Ovary (tissue), 3 donors: ENCODE measurements around the gene CETN3.

Experiments used
- EP300 ChIP-seq: sonication (generic); formaldehyde crosslinking; IDR thresholded peaks from one replicate; pipeline ENCODE4 v1.6.1; 2017; ENCODE audit warnings: antibody characterized with exemption
- POLR2A ChIP-seq: fragments of 450-650 bp; IDR thresholded peaks from one replicate; pipeline ENCODE4 v1.6.1; 2017; ENCODE audit warnings: antibody characterized with exemption, mild to moderate bottlenecking, moderate library complexity
- TF ChIP-seq, protein P1 (sequence below), 3 donors: fragments of 450-650 bp in 2 of 3; fragments of 200-600 bp in 1 of 3; IDR thresholded peaks; one replicate each; pipeline versions ENCODE4 v1.5.1 to v1.8.0; 2016 to 2022; ENCODE audit warnings: antibody characterized with exemption in 3 of 3, mild to moderate bottlenecking in 1 of 3
- donor health status: DM: no; HTN: no; CAD: no.

GRCh38 chr5:90437663-90438062 lies 28.1 kb upstream of the CETN3 start:
- TF ChIP-seq, protein P1, sequence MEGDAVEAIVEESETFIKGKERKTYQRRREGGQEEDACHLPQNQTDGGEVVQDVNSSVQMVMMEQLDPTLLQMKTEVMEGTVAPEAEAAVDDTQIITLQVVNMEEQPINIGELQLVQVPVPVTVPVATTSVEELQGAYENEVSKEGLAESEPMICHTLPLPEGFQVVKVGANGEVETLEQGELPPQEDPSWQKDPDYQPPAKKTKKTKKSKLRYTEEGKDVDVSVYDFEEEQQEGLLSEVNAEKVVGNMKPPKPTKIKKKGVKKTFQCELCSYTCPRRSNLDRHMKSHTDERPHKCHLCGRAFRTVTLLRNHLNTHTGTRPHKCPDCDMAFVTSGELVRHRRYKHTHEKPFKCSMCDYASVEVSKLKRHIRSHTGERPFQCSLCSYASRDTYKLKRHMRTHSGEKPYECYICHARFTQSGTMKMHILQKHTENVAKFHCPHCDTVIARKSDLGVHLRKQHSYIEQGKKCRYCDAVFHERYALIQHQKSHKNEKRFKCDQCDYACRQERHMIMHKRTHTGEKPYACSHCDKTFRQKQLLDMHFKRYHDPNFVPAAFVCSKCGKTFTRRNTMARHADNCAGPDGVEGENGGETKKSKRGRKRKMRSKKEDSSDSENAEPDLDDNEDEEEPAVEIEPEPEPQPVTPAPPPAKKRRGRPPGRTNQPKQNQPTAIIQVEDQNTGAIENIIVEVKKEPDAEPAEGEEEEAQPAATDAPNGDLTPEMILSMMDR (IDR thresholded peaks at IDR 0.05) = no peak
- TF ChIP-seq POLR2A (no peak), EP300 (no peak)
